ENCODE data around the gene BANK1. TPM values are rescaled to one million over a fixed set of nuclear protein-coding genes. Genes with fewer than 3 reads are reported as not detected.

BANK1 gene
- total RNA-seq, 1 experiment from 2014 or later = 1.1 TPM

DNA sequence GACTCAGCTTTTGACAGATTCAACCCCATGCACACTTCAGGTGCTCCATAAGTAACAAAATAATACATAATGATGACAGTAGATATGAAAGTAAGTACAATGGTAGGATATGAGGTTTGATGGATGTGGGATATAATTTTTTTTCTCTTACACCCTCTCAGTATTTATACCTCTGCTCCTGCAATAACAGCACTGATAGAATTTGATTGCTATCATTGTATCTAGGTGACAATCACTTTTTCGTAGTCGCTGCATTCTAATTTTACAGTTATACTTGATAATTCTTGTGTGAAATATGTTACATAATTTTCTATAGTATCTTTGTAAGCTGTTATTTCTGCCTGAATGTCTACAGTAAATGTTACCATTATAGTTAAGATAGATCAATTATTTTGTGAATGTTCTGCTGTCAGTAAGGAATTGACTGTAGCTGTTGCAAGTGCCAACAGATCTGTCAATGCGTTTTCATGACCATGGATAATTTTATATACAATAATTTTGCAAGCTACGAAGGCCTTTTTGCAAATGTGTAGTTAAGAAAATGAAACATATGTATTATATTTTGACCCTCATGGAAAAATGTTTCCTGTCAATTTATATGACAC, 128.9 kb downstream of the BANK1 start:
- Histone ChIP-seq H3K4me2 (ENCODE audit: insufficient read depth, insufficient read length, low read length) (no peak overlapping the region), H4K8ac (replicated peaks; ENCODE audit: insufficient read length, low read depth, low read length) (no peak overlapping the region), H3T11ph (ENCODE audit: low read length) (no peak overlapping the region), H3K14ac (ENCODE audit: insufficient read depth, low read length) (no peak overlapping the region), H3K27ac (ENCODE audit: insufficient read length, low read depth, low read length) (no peak overlapping the region), H2AK5ac (ENCODE audit: insufficient read length, low read length) (no peak overlapping the region), H3K79me1 (ENCODE audit: insufficient read depth, low read depth, low read length, poor library complexity, severe bottlenecking) (no peaks in the 10 kb centered on the region), H3K9ac (ENCODE audit: extremely low read depth, insufficient read length, low read length) (no peak overlapping the region), H3K9me3 (ENCODE audit: control insufficient read depth, low read depth, low read length) (no peaks in the 10 kb centered on the region), H3K27me3 (ENCODE audit: insufficient read depth, low read length) (no peaks in the 10 kb centered on the region), H2BK5ac (ENCODE audit: insufficient read length, low read length) (no peak overlapping the region), H4K91ac (ENCODE audit: insufficient read length, low read depth, low read length) (no peak overlapping the region), H3K23ac (ENCODE audit: insufficient read length, low read depth, low read length) (no peak overlapping the region), H4K20me1 (ENCODE audit: control insufficient read depth, insufficient read depth, insufficient read length) (no peaks in the 10 kb centered on the region), H2AFZ (ENCODE audit: low read length) (no peak overlapping the region), H3K4ac (ENCODE audit: low read depth, low read length) (no peak overlapping the region), H2BK20ac (ENCODE audit: low read depth, low read length, poor library complexity, severe bottlenecking) (no peak overlapping the region), H3K56ac (ENCODE audit: insufficient read length, low read depth, low read length) (no peak overlapping the region), H2BK15ac (ENCODE audit: low read depth, low read length) (no peak overlapping the region), H4K5ac (ENCODE audit: insufficient read length, low read depth, low read length) (no peak overlapping the region), H3K4me1 (ENCODE audit: insufficient read depth, low read length) (no peaks in the 10 kb centered on the region), H2BK120ac (ENCODE audit: low read depth, low read length, poor library complexity, severe bottlenecking) (no peak overlapping the region), H2BK12ac (ENCODE audit: insufficient read length, low read depth, low read length) (no peak overlapping the region), H3K23me2 (ENCODE audit: insufficient read length, low read depth, low read length, poor library complexity, severe bottlenecking) (no peaks in the 10 kb centered on the region), H3K79me2 (ENCODE audit: insufficient read depth, low read length) (no peaks in the 10 kb centered on the region), H3K18ac (ENCODE audit: insufficient read length, low read depth, low read length) (no peak overlapping the region)
- Mint-ChIP-seq H3K9me3 (no peaks in the 10 kb centered on the region), H3K27me3 (ENCODE audit: low read depth) (no peaks in the 10 kb centered on the region), H3K27ac (no peak overlapping the region), H3K4me3 (no peak overlapping the region), H3K36me3 (ENCODE audit: insufficient read depth in 1 of 3, low read depth in 3 of 3) (no peaks in the 10 kb centered on the region), H3K4me1 (peaks cover 3 to 5% of the 10 kb centered on the region in 2 experiments)
- TF ChIP-seq, protein P1, sequence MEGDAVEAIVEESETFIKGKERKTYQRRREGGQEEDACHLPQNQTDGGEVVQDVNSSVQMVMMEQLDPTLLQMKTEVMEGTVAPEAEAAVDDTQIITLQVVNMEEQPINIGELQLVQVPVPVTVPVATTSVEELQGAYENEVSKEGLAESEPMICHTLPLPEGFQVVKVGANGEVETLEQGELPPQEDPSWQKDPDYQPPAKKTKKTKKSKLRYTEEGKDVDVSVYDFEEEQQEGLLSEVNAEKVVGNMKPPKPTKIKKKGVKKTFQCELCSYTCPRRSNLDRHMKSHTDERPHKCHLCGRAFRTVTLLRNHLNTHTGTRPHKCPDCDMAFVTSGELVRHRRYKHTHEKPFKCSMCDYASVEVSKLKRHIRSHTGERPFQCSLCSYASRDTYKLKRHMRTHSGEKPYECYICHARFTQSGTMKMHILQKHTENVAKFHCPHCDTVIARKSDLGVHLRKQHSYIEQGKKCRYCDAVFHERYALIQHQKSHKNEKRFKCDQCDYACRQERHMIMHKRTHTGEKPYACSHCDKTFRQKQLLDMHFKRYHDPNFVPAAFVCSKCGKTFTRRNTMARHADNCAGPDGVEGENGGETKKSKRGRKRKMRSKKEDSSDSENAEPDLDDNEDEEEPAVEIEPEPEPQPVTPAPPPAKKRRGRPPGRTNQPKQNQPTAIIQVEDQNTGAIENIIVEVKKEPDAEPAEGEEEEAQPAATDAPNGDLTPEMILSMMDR (conservative IDR thresholded peaks at IDR 0.05) = no peak
- no peak for DNase-seq
- WGBS (ENCODE audit: extremely low coverage, insufficient read length, low lambda C conversion rate) = no CpG with 5 or more reads among the region's 4 CpGs

All from H9 (cell line).